NCI-H446 treated with DMSO at 0.1 percent for 48 hours (cell line): ENCODE measurements around the gene PLAC8.
"Not testable (repeated sequence)": the region's sequence is repeated elsewhere in the genome, so short reads cannot be mapped to it uniquely, and the experiment has no call there.

ENCODE experiments used
- DNase-seq: peaks from one replicate; lab custom pipeline; 2025; lab: John Stamatoyannopoulos, UW

PLAC8 gene

GRCh38 chr4:83067058-83067639 is 47.4 kb downstream of the PLAC8 start:
- DNase-seq = no peak

- no peak for DNase-seq
These were observed 49.3 kb downstream of the PLAC8 start for GRCh38 chr4:83065266-83065665.

- no peak for DNase-seq
These were observed 51.8 kb downstream of the PLAC8 start for GRCh38 chr4:83062739-83063138.

DNA sequence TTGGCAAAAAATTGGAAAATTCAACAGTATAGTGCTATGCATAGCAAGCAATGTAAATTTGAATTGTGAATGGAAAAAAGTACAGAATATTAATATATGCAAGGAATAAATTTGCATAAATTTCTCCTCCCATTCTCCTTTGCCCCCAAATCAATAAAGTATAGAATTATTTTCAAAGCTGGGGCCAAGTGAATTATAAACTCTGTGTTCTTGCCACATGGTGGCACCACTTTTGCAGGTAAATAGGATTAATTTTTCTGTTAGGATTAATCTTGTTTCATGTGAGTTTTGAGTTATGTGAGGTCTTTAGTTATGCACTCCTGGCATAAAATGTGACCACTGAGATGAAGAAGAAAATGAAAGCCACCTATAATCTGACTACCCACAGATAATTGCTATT is 59.6 kb downstream of the PLAC8 start:
- DNase-seq = no peak

- DNase-seq = not testable (repeated sequence)
These were observed 65.7 kb downstream of the PLAC8 start for GRCh38 chr4:83048781-83049180.

- no peak for DNase-seq
These were observed 67.6 kb downstream of the PLAC8 start for GRCh38 chr4:83046693-83047473.

- DNase-seq = no peak
These were observed 70.6 kb downstream of the PLAC8 start for GRCh38 chr4:83043801-83044407.

DNA sequence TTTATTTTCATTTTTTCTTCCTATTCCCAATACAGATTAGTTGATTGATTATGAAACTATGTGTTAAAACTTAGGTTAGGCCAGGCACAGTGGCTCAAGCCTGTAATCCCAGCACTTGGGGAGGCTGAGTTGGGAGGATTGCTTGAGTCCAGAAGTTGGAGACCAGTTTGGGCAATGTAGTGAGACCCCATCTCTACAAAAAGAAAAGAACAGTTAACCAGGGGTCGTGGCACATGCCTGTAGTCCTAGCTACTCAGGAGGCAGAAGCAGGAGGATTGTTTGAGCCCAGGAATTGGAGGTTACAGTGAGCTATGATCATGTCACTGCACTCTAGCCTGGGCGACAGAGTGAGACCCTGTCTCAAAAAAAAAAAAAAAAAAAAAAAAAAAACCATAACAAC is 71.4 kb downstream of the PLAC8 start:
- not testable (repeated sequence) for DNase-seq

- DNase-seq = no peak
These were observed 74.3 kb downstream of the PLAC8 start for GRCh38 chr4:83040269-83040668.
